Colonic mucosa (tissue), 4 donors: ENCODE data around the gene EPX. TPM values are rescaled to one million over a fixed set of nuclear protein-coding genes. Genes with fewer than 3 reads are reported as not detected.

Source experiments
- DNase-seq: peaks from one replicate; pipeline ENCODE4 v3.0.0-alpha.2; 2020
- H3K27ac ChIP-seq: fragments of 200-600 bp; one replicate; pipeline ENCODE4 v1.8.0; 2021
- H3K27me3 ChIP-seq: fragments of 200-600 bp; one replicate; pipeline ENCODE4 v1.8.0; 2021
- H3K36me3 ChIP-seq: fragments of 200-600 bp; one replicate; pipeline ENCODE4 v1.8.0; 2021
- H3K4me1 ChIP-seq: fragments of 200-600 bp; one replicate; pipeline ENCODE4 v1.8.0; 2021; ENCODE audit warnings: mild to moderate bottlenecking
- H3K4me3 ChIP-seq: fragments of 200-600 bp; one replicate; pipeline ENCODE4 v1.8.0; 2021
- H3K9ac ChIP-seq, 2 donors: one replicate each; pipeline ENCODE4 v1.7.0; 2013; ENCODE audit warnings: control low read depth in 2 of 2, low read depth in 2 of 2, low read length in 2 of 2
- H3K9me3 ChIP-seq: fragments of 200-600 bp; one replicate; pipeline ENCODE4 v1.8.0; 2021
- CTCF ChIP-seq: fragments of 200-600 bp; IDR thresholded peaks from one replicate; pipeline ENCODE4 v1.8.0; 2022; ENCODE audit warnings: antibody characterized with exemption, mild to moderate bottlenecking
- intact Hi-C: fragments of 100-400 bp; cut with DNase I; formaldehyde crosslinking; loops from one replicate; pipeline ENCODE4 v1.14.1; 2022
- total RNA-seq, 2 donors: library from RNA; stranded (reverse); fragmentation: NEBNext Ultra II Directional in 1 of 2; extraction: Animal tissue kit (Norgen Biotek cat#: 25700) in 1 of 2; gene quantifications; one replicate each; pipeline ENCODE4 v1.2.1, GENCODE V29; 2021
- donor health status: healthy.
- donor health status: DM: no; HTN: no; CAD: no.
- donor health status: DM: no; HTN: no; CAD: no.

The EPX gene
- total RNA-seq, 2 donors from 2014 or later = not detected

GRCh38 chr17:58242171-58242784 lies 49.8 kb downstream of the EPX start:
- no peak overlapping the region for H3K27ac ChIP-seq
- no peak for DNase-seq
- H3K4me1 ChIP-seq = no peaks in the 10 kb centered on the region
- no peak overlapping the region for H3K9ac ChIP-seq
- no peaks in the 10 kb centered on the region for H3K36me3 ChIP-seq
- no peak for TF ChIP-seq CTCF
- intact Hi-C loops = no loop called here
- no peaks in the 10 kb centered on the region for H3K9me3 ChIP-seq
- no peak overlapping the region for H3K4me3 ChIP-seq
- H3K27me3 ChIP-seq = no peaks in the 10 kb centered on the region

DNA sequence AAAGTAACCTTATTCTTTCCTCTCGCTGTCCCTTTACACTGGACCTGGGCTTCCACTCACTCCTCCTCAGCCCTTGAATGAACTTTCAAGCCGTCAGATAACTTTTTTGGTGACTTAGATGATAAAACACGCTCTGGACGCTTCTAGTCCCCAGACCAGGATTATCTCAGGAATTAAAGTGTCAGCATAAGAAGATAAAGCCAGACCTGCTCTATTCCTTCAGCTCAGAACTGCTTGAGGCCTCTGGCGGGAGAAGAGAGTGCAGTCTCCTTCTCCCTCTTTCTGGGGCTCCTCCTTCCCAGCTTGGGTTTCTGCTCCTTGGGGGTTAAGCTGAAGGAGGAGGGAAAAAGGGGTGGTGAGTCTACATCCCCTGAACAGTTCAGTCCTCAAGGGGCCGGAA lies 52.4 kb downstream of the EPX start:
- no peak overlapping the region for H3K27ac ChIP-seq
- no peak for DNase-seq
- intact Hi-C loops = no loop called here
- H3K36me3 ChIP-seq = no peaks in the 10 kb centered on the region
- no peak overlapping the region for H3K4me3 ChIP-seq
- H3K4me1 ChIP-seq = peaks cover 7% of the 10 kb centered on the region
- no peak for TF ChIP-seq CTCF
- no peaks in the 10 kb centered on the region for H3K27me3 ChIP-seq
- no peak overlapping the region for H3K9ac ChIP-seq
- no peaks in the 10 kb centered on the region for H3K9me3 ChIP-seq

DNA sequence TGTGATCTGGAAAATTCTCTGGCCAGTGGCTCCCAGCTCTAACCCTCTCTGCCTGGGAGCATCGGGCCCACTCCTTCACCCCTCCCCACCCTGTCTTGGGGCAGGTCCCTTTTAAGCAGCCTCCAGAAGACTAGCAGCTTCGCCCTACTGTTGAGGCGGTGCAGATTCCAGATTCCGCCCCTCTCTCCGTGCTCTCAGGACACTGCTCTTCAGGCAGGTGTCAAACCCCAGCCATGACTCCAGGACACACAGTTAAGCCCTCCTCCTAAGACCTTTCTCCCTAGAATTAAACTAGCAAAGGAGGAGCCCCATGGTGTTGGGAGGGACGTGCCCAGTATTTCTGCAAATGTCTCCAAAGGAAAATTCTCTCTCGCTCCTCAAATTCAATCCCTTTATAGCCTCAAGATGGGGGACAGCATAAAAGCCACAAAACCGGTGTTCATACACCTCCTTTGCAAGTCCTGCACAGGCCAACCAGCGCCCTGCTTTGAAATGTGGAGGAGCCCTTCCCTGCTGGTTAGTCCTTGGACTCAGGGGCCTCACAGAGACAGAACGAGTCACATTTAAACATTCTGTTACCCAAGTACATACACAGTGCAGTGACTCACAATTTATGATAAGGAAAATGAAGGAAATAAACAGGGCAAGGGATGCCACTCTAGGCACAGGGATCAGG lies 53.0 kb downstream of the EPX start:
- no peak for TF ChIP-seq CTCF
- Histone ChIP-seq H3K9me3 (no peaks in the 10 kb centered on the region), H3K4me1 (peaks cover 7% of the 10 kb centered on the region), H3K27me3 (no peaks in the 10 kb centered on the region), H3K4me3 (no peak overlapping the region), H3K27ac (no peak overlapping the region), H3K9ac (no peak overlapping the region), H3K36me3 (no peaks in the 10 kb centered on the region)
- intact Hi-C loops = no loop called here
- DNase-seq = no peak

GRCh38 chr17:58246104-58246740 lies 53.7 kb downstream of the EPX start:
- intact Hi-C loops = no loop called here
- H3K27ac ChIP-seq = no peak overlapping the region
- no peak overlapping the region for H3K9ac ChIP-seq
- TF ChIP-seq CTCF = no peak
- no peak for DNase-seq
- H3K4me3 ChIP-seq = no peak overlapping the region
- no peaks in the 10 kb centered on the region for H3K27me3 ChIP-seq
- H3K9me3 ChIP-seq = no peaks in the 10 kb centered on the region
- H3K4me1 ChIP-seq = peaks cover 7% of the 10 kb centered on the region
- no peaks in the 10 kb centered on the region for H3K36me3 ChIP-seq

DNA sequence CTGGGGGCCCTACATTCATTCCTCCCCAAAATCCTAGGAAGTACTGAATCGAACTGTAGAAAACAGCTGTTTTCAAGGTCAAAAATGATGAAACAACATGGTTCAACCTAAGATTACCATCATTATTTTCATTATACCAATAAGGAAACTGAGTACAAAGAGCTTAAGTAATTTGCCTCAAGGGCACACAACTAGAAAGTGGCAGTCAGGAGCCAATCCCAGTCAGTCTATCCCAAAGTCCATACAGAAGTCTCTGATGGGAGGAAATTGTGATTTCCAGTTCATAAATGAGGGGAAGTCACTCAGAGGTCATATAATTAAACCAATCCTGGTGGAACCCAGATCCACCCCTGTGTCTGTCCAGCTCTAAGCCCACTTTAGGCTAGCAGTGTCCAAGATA lies 54.3 kb downstream of the EPX start:
- intact Hi-C loops = no loop called here
- Histone ChIP-seq H3K27me3 (no peaks in the 10 kb centered on the region), H3K27ac (no peak overlapping the region), H3K4me3 (no peak overlapping the region), H3K9me3 (no peaks in the 10 kb centered on the region), H3K36me3 (no peaks in the 10 kb centered on the region), H3K9ac (no peak overlapping the region), H3K4me1 (peaks cover 7% of the 10 kb centered on the region)
- no peak for TF ChIP-seq CTCF
- DNase-seq = no peak
